Eye (tissue), 1 donor: ENCODE results near the gene COMT.
"Not testable (repeated sequence)": the region's sequence is repeated elsewhere in the genome, so short reads cannot be mapped to it uniquely, and the experiment has no call there.

Experiments
- DNase-seq: peaks from one replicate; pipeline ENCODE4 v3.0.0-alpha.2; 2015

COMT gene

DNA sequence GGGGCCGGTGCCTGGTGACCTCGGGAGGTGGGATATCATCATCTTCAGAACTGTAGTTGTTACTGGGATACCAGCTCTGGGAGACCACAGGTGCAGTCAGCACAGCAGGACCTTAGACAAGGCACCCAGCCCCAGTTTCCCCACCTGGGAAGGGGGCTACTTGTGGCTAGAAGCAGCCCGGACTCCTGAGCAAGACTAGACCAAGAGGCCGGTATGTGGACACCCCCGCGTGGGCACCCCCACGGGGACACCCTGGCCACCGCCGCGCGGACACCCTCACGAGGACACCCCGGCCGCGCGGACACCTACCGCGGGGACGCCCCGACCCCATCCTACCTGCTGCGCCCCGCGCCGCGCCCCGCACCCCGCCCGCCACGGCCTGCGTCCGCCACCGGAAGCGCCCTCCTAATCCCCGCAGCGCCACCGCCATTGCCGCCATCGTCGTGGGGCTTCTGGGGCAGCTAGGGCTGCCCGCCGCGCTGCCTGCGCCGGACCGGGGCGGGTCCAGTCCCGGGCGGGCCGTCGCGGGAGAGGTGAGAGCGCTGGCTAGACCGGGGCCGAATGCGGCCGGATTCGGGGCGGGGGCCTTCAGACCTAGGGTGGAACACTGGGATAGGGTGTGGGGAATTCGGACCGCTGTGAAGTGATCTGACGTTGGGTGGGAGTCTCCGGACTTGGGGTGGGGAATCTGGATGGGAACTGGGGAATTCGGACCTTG lies at the start of gene COMT, which contains the start of gene TXNRD2:
Gene COMT, plus strand, starts transcription at position 408 of the 718 bp plus-strand sequence. CDS start 20,755 bp downstream, outside the sequence.
Gene TXNRD2, minus strand, starts transcription at position 454 of the 718 bp plus-strand sequence. Its CDS starts 15 bp downstream, at position 439.
- DNase-seq, result peak; percentile 82

GRCh38 chr22:19892257-19892879 lies 49.2 kb upstream of the COMT start:
- peak; percentile 53 for DNase-seq

DNA sequence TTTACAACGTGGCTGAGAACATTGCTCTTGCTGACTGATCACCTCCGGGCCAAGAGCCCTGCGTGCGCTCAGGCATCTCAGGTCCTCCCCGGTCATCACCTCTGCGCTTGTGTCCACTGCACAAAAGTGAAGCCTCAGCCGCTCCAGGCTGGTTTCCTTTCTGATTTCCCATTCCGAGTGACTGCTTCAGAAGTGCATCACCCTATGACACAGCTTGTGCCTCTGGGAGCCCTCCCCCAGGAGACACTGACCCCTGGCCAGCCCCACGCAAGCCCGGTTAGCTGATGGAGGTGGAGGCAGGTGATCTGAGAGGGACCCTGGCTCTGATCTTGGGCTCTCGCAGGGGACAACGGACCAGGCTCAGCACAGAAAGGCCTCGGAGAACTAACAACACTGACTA lies 48.6 kb upstream of the COMT start:
- DNase-seq, result no peak

GRCh38 chr22:19893363-19893762 lies 48.2 kb upstream of the COMT start:
- DNase-seq, result no peak

DNA sequence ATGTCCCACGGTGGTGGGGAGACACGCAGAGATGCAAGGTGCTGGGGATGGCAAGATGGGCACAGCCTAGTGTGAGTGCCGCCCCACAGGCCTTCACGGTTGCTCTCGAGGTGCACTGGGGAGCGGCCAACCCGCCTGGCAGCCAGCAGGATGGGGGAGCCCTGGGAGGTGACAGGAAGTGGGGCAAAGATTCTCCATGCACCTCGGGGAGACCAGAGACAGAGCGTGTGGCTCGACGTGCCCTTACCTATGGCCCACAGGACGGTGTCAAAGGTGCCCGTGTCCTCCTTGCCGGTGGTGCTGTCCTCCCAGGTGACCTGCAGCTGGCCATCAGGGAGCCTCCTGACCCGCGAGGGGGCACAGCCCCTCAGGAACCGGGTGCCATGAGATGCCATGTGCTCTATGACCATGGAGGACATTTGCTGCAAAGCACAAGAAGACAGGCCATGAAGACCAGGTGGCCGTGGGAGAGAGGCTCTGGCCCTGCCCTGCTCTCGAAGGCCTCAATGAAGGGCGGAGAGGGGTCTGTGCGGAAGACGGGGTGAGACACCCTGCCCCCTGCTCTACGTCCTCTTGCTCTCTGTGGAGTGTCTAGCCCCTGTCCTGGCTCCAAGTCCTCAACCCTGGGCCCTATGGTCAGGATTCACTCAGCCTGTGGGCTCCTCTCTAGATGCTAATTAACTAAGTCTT lies 46.3 kb upstream of the COMT start:
- no peak for DNase-seq

GRCh38 chr22:19896665-19897355 lies 44.8 kb upstream of the COMT start:
- DNase-seq, result no peak

GRCh38 chr22:19897726-19898125 lies 43.8 kb upstream of the COMT start:
- DNase-seq, result no peak

DNA sequence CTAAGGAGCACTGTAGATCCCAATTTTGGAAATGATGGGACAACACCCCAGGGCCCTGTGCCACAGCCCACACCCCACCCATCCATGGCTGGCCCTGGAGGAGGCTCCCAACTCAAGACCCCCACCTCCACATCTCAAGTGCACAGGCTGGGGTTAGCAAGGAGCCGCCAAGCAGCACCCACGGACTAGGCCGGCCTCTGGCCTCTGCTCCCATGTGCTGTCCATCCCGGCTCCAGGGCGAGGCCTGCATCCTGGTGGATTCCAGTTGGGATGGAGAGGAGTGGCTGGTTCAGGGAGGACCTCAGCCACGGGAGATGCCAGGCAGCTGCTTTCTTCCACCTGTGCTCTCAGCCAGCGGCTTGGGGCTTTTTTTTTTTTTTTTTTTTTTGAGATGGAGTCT lies 43.4 kb upstream of the COMT start:
- no peak for DNase-seq

DNA sequence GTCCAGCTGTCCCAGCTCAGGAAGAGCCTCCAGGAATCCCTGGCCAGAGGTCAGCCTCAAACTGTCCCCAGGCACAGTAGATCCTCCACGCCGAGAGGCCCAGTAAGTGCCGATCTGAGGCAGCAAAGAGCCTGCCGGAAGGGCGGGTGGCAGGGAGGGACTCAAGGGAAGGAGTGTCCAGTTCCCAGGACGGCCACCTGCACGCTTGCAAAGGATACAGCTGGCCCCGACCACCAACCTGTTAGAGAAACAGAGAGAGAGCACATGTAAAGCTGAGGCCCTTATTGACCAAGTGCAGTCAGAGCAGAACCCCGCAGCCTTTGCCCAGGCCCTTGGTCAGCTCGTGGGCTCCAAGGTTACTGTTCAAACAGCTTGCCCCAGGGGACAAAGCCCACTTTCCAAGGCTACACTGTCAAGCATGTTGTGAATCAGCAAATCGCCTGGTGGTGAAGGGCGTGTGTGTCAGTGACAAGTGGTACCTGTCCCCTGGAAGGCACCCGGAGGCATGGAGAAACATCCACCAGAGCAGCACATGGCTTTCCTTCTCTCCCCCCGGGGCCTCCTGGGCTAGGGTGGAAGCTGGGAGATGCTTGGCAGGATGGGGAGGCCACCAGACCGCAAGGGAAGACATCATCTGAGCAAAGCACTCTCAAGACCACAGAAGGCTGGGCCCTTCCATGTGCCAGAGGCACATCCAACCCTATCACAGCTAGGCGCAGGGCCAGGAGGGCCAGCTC lies 42.6 kb upstream of the COMT start:
- DNase-seq, result no peak

- DNase-seq, result no peak
These were observed 40.7 kb upstream of the COMT start for GRCh38 chr22:19900707-19901436.

- no peak for DNase-seq
These were observed 39.9 kb upstream of the COMT start for GRCh38 chr22:19901577-19902244.

DNA sequence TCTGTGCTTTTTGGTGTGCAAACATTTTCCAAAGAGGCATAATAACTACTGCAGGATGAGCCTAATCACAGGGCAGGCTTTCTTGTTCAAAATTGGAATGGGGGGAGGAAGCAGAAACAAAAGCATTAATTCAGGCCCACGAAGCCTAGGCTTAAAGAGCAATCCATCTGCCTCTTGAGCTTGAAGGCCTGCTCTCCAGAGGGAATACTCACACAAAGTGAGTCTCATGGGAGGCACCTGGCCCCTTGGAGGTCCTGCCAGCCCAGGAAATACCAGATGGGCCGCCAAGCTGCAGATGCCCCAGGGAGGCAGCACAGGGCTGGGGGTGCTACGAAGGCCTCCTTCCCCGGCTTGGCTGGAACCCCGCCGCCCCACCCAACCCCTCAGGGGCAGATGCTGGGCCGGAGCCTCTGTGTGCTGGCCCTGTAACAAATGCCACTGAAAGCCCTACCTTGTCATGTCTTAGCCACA lies 39.3 kb upstream of the COMT start:
- DNase-seq, result no peak

GRCh38 chr22:19903031-19903430 lies 38.5 kb upstream of the COMT start:
- peak; percentile 66 for DNase-seq

- DNase-seq, result no peak
These were observed 38.1 kb upstream of the COMT start for GRCh38 chr22:19903513-19903912.

GRCh38 chr22:19904174-19904856 lies 37.3 kb upstream of the COMT start:
- no peak for DNase-seq

- peak; percentile 49 for DNase-seq
These were observed 36.6 kb upstream of the COMT start for GRCh38 chr22:19904935-19905334.

DNA sequence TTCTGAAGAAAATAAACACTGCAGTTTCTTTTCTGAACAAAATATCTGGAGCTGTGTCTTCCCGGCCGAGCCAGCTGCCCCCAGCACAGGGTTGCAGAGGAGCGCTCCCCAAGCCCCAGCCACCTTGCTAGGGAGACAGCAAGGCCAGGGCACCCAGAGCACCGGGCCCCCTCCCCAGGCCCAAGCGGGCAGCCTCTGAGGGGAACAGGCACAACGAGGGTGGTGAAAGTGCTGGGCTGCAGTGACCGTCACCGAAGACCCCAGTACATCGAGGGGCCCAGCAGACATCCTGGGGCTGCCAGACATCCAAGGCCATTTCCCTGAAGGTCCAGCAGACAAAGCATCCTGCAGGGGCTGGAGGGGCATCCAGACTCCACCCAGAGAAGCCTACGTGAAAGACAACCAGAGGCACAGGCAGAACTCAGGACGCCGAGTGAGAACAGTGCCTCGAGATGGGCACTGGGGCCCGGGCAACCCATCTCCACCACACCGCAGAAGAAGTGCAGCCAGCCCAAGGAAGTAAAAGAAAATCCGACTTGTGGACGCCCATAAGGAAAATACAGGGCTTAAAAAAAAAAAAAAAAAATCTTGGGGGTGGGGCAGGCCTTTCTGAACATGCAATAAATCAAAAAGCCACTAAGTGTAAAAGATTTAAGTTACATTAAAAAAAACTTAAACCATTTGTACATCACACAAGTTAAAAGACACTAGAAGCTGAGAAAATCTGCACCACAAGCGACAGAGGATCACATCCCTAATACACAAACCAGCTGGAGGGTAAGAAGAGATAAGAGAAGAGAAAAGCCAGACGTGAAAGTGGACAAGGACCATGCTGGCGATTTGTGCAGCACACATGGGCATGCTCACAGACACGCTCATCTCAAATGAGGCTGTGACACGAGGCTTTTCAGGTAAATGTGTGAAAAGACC lies 36.0 kb upstream of the COMT start:
- DNase-seq, result no peak

- DNase-seq, result not testable (repeated sequence)
These were observed 34.7 kb upstream of the COMT start for GRCh38 chr22:19906864-19907263.

DNA sequence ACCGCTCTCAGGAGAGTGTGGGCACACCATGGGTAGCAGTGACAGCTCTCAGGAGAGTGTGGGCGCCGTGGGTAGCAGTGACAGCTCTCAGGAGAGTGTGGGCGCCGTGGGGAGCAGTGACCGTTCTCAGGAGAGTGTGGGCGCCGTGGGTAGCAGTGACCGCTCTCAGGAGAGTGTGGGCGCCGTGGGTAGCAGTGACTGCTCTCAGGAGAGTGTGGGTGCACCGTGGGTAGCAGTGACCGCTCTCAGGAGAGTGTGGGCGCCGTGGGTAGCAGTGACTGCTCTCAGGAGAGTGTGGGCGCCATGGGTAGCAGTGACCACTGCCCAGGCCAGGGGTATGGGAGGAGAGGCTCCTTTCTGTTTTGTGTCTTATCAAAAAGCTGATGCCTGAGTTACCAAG lies 33.7 kb upstream of the COMT start:
- not testable (repeated sequence) for DNase-seq
